Fibroblast of lung (primary cell): ENCODE results near the gene BBOF1.

ENCODE experiments used
- CTCF ChIP-seq, 2 donors: IDR thresholded peaks in 1 of 2; conservative IDR thresholded peaks in 1 of 2; 1 replicate in 1 of 2; 2 replicates in 1 of 2; pipeline ENCODE4 v1.5.1; 2011 to 2012; ENCODE audit warnings: low read length in 2 of 2, control low read depth in 1 of 2, inconsistent platforms in 1 of 2, low read depth in 1 of 2, mild to moderate bottlenecking in 1 of 2
- EZH2 ChIP-seq: IDR thresholded peaks from 2 replicates; pipeline ENCODE4 v1.5.1; 2012; ENCODE audit warnings: low read length, control low read depth, mild to moderate bottlenecking; ENCODE audit errors: missing control alignments

GRCh38 chr14:74089251-74090020 lies 70.3 kb downstream of the BBOF1 start:
- TF ChIP-seq CTCF (conservative IDR thresholded peaks at IDR 0.05 in 1 of 2, IDR thresholded peaks at IDR 0.05 in 1 of 2; ENCODE audit: low read depth in 1 of 2, low read length in 2 of 2) (no peak), EZH2 (no peak)
